ENCODE measurements around the gene DACT2.
"Not testable (repeated sequence)": the region's sequence is repeated elsewhere in the genome, so short reads cannot be mapped to it uniquely, and the experiment has no call there.

DACT2 gene

GRCh38 chr6:168280020-168280898, 39.3 kb downstream of the DACT2 start:
- DNase-seq = no peak

- no peak for DNase-seq
Measured at GRCh38 chr6:168279403-168279935, 40.1 kb downstream of the DACT2 start.

- no peak for DNase-seq
Measured at GRCh38 chr6:168278904-168279303, 40.7 kb downstream of the DACT2 start.

GRCh38 chr6:168277274-168277669, 42.3 kb downstream of the DACT2 start:
- no peak for DNase-seq

GRCh38 chr6:168276576-168277273, 42.9 kb downstream of the DACT2 start:
- no peak for DNase-seq

GRCh38 chr6:168275168-168275567, 44.4 kb downstream of the DACT2 start:
- DNase-seq = no peak

GRCh38 chr6:168274037-168274952, 45.3 kb downstream of the DACT2 start:
- no peak for DNase-seq

- DNase-seq = no peak
Measured at GRCh38 chr6:168273441-168274036, 46.0 kb downstream of the DACT2 start.

GRCh38 chr6:168272415-168273325, 46.9 kb downstream of the DACT2 start:
- no peak for DNase-seq

- no peak for DNase-seq
Measured at GRCh38 chr6:168270274-168271172, 49.1 kb downstream of the DACT2 start.

- no peak for DNase-seq
Measured at GRCh38 chr6:168269455-168270243, 49.9 kb downstream of the DACT2 start.

GRCh38 chr6:168268755-168269154, 50.8 kb downstream of the DACT2 start:
- no peak for DNase-seq

GRCh38 chr6:168267779-168268178, 51.8 kb downstream of the DACT2 start:
- not testable (repeated sequence) for DNase-seq

- DNase-seq = no peak
Measured at GRCh38 chr6:168265827-168266815, 53.5 kb downstream of the DACT2 start.

GRCh38 chr6:168265394-168265793, 54.2 kb downstream of the DACT2 start:
- no peak for DNase-seq

GRCh38 chr6:168264593-168265335, 54.8 kb downstream of the DACT2 start:
- no peak for DNase-seq

- DNase-seq = no peak
Measured at GRCh38 chr6:168263351-168263905, 56.1 kb downstream of the DACT2 start.

All from KG1 (cell line).